NCI-H128 (cell line): ENCODE results near the gene ZNF275.
"Not testable (repeated sequence)": the region's sequence is repeated elsewhere in the genome, so short reads cannot be mapped to it uniquely, and the experiment has no call there.

Experiments used
- DNase-seq: peaks from one replicate; lab custom pipeline; 2025; ENCODE audit not compliant: unreplicated experiment; lab: John Stamatoyannopoulos, UW

The ZNF275 gene

GRCh38 chrX:153318811-153319210, 15.1 kb upstream of the ZNF275 start:
- DNase-seq: no peak

- DNase-seq: no peak
These were observed 14.5 kb upstream of the ZNF275 start for GRCh38 chrX:153319295-153320046.

GRCh38 chrX:153320047-153320443, 13.9 kb upstream of the ZNF275 start:
- DNase-seq: not testable (repeated sequence)

GRCh38 chrX:153320555-153321184, 13.3 kb upstream of the ZNF275 start:
- no peak for DNase-seq

- no peak for DNase-seq
These were observed 12.4 kb upstream of the ZNF275 start, which contains the start of gene PNMA6F for GRCh38 chrX:153321381-153322124. TSS of gene PNMA6F (minus strand) at chrX:153321767. CDS start at chrX:153320674, 1,093 bp downstream.

- DNase-seq: no peak
These were observed 6.4 kb upstream of the ZNF275 start for GRCh38 chrX:153327561-153327960.

GRCh38 chrX:153333266-153333665, 687 bp upstream of the ZNF275 start:
- DNase-seq: no peak

- no peak for DNase-seq
These were observed 822 bp downstream of the ZNF275 start for GRCh38 chrX:153334654-153335295.

GRCh38 chrX:153336121-153336894, 2.4 kb downstream of the ZNF275 start:
- no peak for DNase-seq

GRCh38 chrX:153336988-153337387, 3.0 kb downstream of the ZNF275 start:
- no peak for DNase-seq

- no peak for DNase-seq
These were observed 4.9 kb downstream of the ZNF275 start for GRCh38 chrX:153338836-153339235.

GRCh38 chrX:153339662-153340061, 5.7 kb downstream of the ZNF275 start:
- DNase-seq: no peak

GRCh38 chrX:153340111-153340510, 6.2 kb downstream of the ZNF275 start:
- no peak for DNase-seq

GRCh38 chrX:153342762-153343558, 9.0 kb downstream of the ZNF275 start:
- no peak for DNase-seq

- no peak for DNase-seq
These were observed 9.7 kb downstream of the ZNF275 start for GRCh38 chrX:153343674-153344073.

GRCh38 chrX:153347530-153347929, 13.6 kb downstream of the ZNF275 start:
- no peak for DNase-seq

- DNase-seq: no peak
These were observed 14.5 kb downstream of the ZNF275 start for GRCh38 chrX:153348421-153348820.

- DNase-seq: no peak
These were observed 16.0 kb downstream of the ZNF275 start for GRCh38 chrX:153349952-153350351.

GRCh38 chrX:153351981-153352380, 18.0 kb downstream of the ZNF275 start:
- DNase-seq: no peak

- no peak for DNase-seq
These were observed 18.9 kb downstream of the ZNF275 start for GRCh38 chrX:153352858-153353257.
